H9 (cell line): ENCODE results near the gene EIF6. TPM values are rescaled to one million over a fixed set of nuclear protein-coding genes. Genes with fewer than 3 reads are reported as not detected.

Source experiments
- DNase-seq: peaks from one replicate; pipeline ENCODE4 v3.0.0-alpha.2; 2017
- H2AFZ ChIP-seq: one replicate; pipeline ENCODE4 v1.6.1; 2013; ENCODE audit warnings: mild to moderate bottlenecking, low read length, control low read depth, moderate library complexity
- H2AK5ac ChIP-seq: 2 replicates; pipeline ENCODE4 v1.6.1; 2013; ENCODE audit warnings: low read length, control low read depth, mixed read lengths; ENCODE audit not compliant: insufficient read length
- H2BK120ac ChIP-seq: one replicate; pipeline ENCODE4 v1.6.1; 2013; ENCODE audit warnings: low read depth, mild to moderate bottlenecking, low read length, control low read depth, inconsistent platforms; ENCODE audit not compliant: poor library complexity, severe bottlenecking
- H2BK12ac ChIP-seq: 2 replicates; pipeline ENCODE4 v1.6.1; 2013; ENCODE audit warnings: low read length, control low read depth, mixed read lengths, low read depth; ENCODE audit not compliant: insufficient read length
- H2BK15ac ChIP-seq: 2 replicates; pipeline ENCODE4 v1.6.1; 2013; ENCODE audit warnings: low read depth, low read length, control low read depth
- H2BK20ac ChIP-seq: one replicate; pipeline ENCODE4 v1.6.1; 2013; ENCODE audit warnings: low read depth, mild to moderate bottlenecking, low read length, control low read depth, inconsistent platforms; ENCODE audit not compliant: poor library complexity, severe bottlenecking
- H2BK5ac ChIP-seq: 2 replicates; pipeline ENCODE4 v1.6.1; 2013; ENCODE audit warnings: low read length, control low read depth, mixed read lengths; ENCODE audit not compliant: insufficient read length
- H3K14ac ChIP-seq: 2 replicates; pipeline ENCODE4 v1.6.1; 2013; ENCODE audit warnings: low read length, control low read depth; ENCODE audit not compliant: insufficient read depth
- H3K18ac ChIP-seq: 2 replicates; pipeline ENCODE4 v1.6.1; 2013; ENCODE audit warnings: low read depth, mild to moderate bottlenecking, mixed read lengths, low read length, control low read depth; ENCODE audit not compliant: insufficient read length
- H3K23ac ChIP-seq: 2 replicates; pipeline ENCODE4 v1.6.1; 2013; ENCODE audit warnings: low read length, control low read depth, mixed read lengths, low read depth; ENCODE audit not compliant: insufficient read length
- H3K23me2 ChIP-seq: 2 replicates; pipeline ENCODE4 v1.6.1; 2013; ENCODE audit warnings: low read depth, mild to moderate bottlenecking, mixed read lengths, low read length, control low read depth; ENCODE audit not compliant: insufficient read length, poor library complexity, severe bottlenecking
- H3K27ac ChIP-seq: 2 replicates; pipeline ENCODE4 v1.5.1; 2013; ENCODE audit warnings: low read length, control low read depth, mixed read lengths, low read depth; ENCODE audit not compliant: insufficient read length
- H3K27me3 ChIP-seq: 2 replicates; pipeline ENCODE4 v1.6.1; 2013; ENCODE audit warnings: low read length, control low read depth, inconsistent platforms; ENCODE audit not compliant: insufficient read depth
- H3K4ac ChIP-seq: 2 replicates; pipeline ENCODE4 v1.6.1; 2013; ENCODE audit warnings: low read depth, mild to moderate bottlenecking, control low read depth, inconsistent platforms, low read length, moderate library complexity
- H3K4me1 ChIP-seq: 2 replicates; pipeline ENCODE4 v1.6.1; 2013; ENCODE audit warnings: low read length, control low read depth, inconsistent platforms; ENCODE audit not compliant: insufficient read depth
- H3K4me2 ChIP-seq: 2 replicates; pipeline ENCODE4 v1.6.1; 2013; ENCODE audit warnings: low read length, control low read depth, mixed read lengths; ENCODE audit not compliant: insufficient read length, insufficient read depth
- H3K56ac ChIP-seq: 2 replicates; pipeline ENCODE4 v1.6.1; 2013; ENCODE audit warnings: low read depth, mild to moderate bottlenecking, mixed read lengths, low read length, control low read depth; ENCODE audit not compliant: insufficient read length
- H3K79me1 ChIP-seq: 2 replicates; pipeline ENCODE4 v1.6.1; 2013; ENCODE audit warnings: low read depth, mild to moderate bottlenecking, moderate library complexity, low read length, control low read depth, inconsistent platforms; ENCODE audit not compliant: insufficient read depth, poor library complexity, severe bottlenecking
- H3K79me2 ChIP-seq: 2 replicates; pipeline ENCODE4 v1.6.1; 2013; ENCODE audit warnings: low read length, control low read depth, inconsistent platforms; ENCODE audit not compliant: insufficient read depth
- H3K9ac ChIP-seq: 2 replicates; pipeline ENCODE4 v1.6.1; 2013; ENCODE audit warnings: low read length, control low read depth, mixed read lengths; ENCODE audit not compliant: insufficient read length; ENCODE audit errors: extremely low read depth
- H3K9me3 ChIP-seq: one replicate; pipeline ENCODE4 v1.6.1; 2013; ENCODE audit warnings: low read depth, low read length, inconsistent platforms; ENCODE audit not compliant: control insufficient read depth
- H3T11ph ChIP-seq: one replicate; pipeline ENCODE4 v1.6.1; 2013; ENCODE audit warnings: mild to moderate bottlenecking, low read length, control low read depth, inconsistent platforms
- H4K20me1 ChIP-seq: one replicate; pipeline ENCODE4 v1.6.1; 2013; ENCODE audit not compliant: control insufficient read depth, insufficient read length, insufficient read depth
- H4K5ac ChIP-seq: 2 replicates; pipeline ENCODE4 v1.6.1; 2013; ENCODE audit warnings: low read depth, mild to moderate bottlenecking, mixed read lengths, low read length, control low read depth; ENCODE audit not compliant: insufficient read length
- H4K8ac ChIP-seq: replicated peaks from 2 replicates; pipeline ENCODE4 v1.6.1; 2013; ENCODE audit warnings: low read length, control low read depth, mixed read lengths, low read depth; ENCODE audit not compliant: insufficient read length
- H4K91ac ChIP-seq: 2 replicates; pipeline ENCODE4 v1.6.1; 2013; ENCODE audit warnings: low read depth, mild to moderate bottlenecking, moderate library complexity, mixed read lengths, low read length, control low read depth; ENCODE audit not compliant: insufficient read length
- H3K27ac Mint-ChIP-seq, 3 experiments: 2 replicates in 2 of 3; 3 replicates in 1 of 3; pipeline ENCODE4 v1.8.0; 2020 to 2021; ENCODE audit warnings: mixed read lengths in 3 of 3, mild to moderate bottlenecking in 1 of 3, moderate library complexity in 1 of 3
- H3K27me3 Mint-ChIP-seq: 2 replicates; pipeline ENCODE4 v1.8.0; 2021; ENCODE audit warnings: low read depth, mild to moderate bottlenecking, moderate library complexity, mixed read lengths
- H3K36me3 Mint-ChIP-seq, 3 experiments: 2 replicates in 2 of 3; 3 replicates in 1 of 3; pipeline ENCODE4 v1.8.0; 2020 to 2021; ENCODE audit warnings: low read depth in 3 of 3, mixed read lengths in 3 of 3; ENCODE audit not compliant: insufficient read depth in 1 of 3
- H3K4me1 Mint-ChIP-seq, 2 experiments: 2 replicates each; pipeline ENCODE4 v1.8.0; 2020; ENCODE audit warnings: mixed read lengths in 2 of 2
- H3K4me3 Mint-ChIP-seq, 2 experiments: 2 replicates in 1 of 2; 3 replicates in 1 of 2; pipeline ENCODE4 v1.8.0; 2020 to 2021; ENCODE audit warnings: mild to moderate bottlenecking in 2 of 2, mixed read lengths in 2 of 2, moderate library complexity in 1 of 2
- H3K9me3 Mint-ChIP-seq, 2 experiments: 2 replicates in 1 of 2; 3 replicates in 1 of 2; pipeline ENCODE4 v1.8.0; 2020; ENCODE audit warnings: mild to moderate bottlenecking in 2 of 2, mixed read lengths in 2 of 2, moderate library complexity in 1 of 2
- WGBS: extraction: QIAGEN DNeasy Blood & Tissue Kit; methylation state at CpG from one replicate; pipeline ENCODE4 v1.1.7; 2013; ENCODE audit warnings: missing lambda C conversion rate, low lambda C conversion rate, mixed read lengths; ENCODE audit not compliant: insufficient read length; ENCODE audit errors: extremely low coverage; 5-methylcytosine and 5-hydroxymethylcytosine counted together
- total RNA-seq: library from RNA; stranded (reverse); gene quantifications from 2 replicates; pipeline ENCODE4 v1.2.1, GENCODE V29; 2021
- TF ChIP-seq, protein P1 (sequence below): fragments of 200-600 bp; sonication (generic); conservative IDR thresholded peaks from 3 replicates; pipeline ENCODE4 v1.8.0; 2021; ENCODE audit warnings: antibody characterized with exemption, mild to moderate bottlenecking

Gene EIF6
- total RNA-seq, 1 experiment from 2014 or later: 150 TPM

GRCh38 chr20:35297740-35298139 is 13.2 kb upstream of the EIF6 start:
- H2BK12ac ChIP-seq: no peak overlapping the region
- no CpG with 5 or more reads among the region's 14 CpGs for WGBS
- no peak overlapping the region for H3K4me2 ChIP-seq
- no peaks in the 10 kb centered on the region for H3K9me3 ChIP-seq
- H2BK15ac ChIP-seq: no peak overlapping the region
- no peaks in the 10 kb centered on the region for H3K36me3 Mint-ChIP-seq
- H4K8ac ChIP-seq: no peak overlapping the region
- H3K27me3 Mint-ChIP-seq: peaks cover 12% of the 10 kb centered on the region
- H3T11ph ChIP-seq: no peak overlapping the region
- no peak overlapping the region for H3K18ac ChIP-seq
- H3K27ac ChIP-seq: no peak overlapping the region
- no peaks in the 10 kb centered on the region; a peak in 1 of 5 replicates for H3K9me3 Mint-ChIP-seq
- H2BK5ac ChIP-seq: no peak overlapping the region
- no peaks in the 10 kb centered on the region; the same call in 1 of the 2 replicates for H3K4me1 ChIP-seq
- no peak overlapping the region for H2AK5ac ChIP-seq
- no peak overlapping the region for H3K23ac ChIP-seq
- H3K4me3 Mint-ChIP-seq: no peak overlapping the region
- no peak overlapping the region for H2AFZ ChIP-seq
- no peak overlapping the region for H3K27ac Mint-ChIP-seq
- no peaks in the 10 kb centered on the region for H3K79me2 ChIP-seq
- no peak overlapping the region for H4K5ac ChIP-seq
- H3K23me2 ChIP-seq: no peaks in the 10 kb centered on the region
- no peak overlapping the region for H3K9ac ChIP-seq
- H2BK120ac ChIP-seq: no peak overlapping the region
- H3K79me1 ChIP-seq: no peaks in the 10 kb centered on the region
- peaks cover 4 to 5% of the 10 kb centered on the region in 2 experiments; a peak in 3 of 4 replicates for H3K4me1 Mint-ChIP-seq
- H3K4ac ChIP-seq: no peak overlapping the region
- no peak overlapping the region for H4K91ac ChIP-seq
- H4K20me1 ChIP-seq: no peaks in the 10 kb centered on the region
- no peaks in the 10 kb centered on the region for H3K27me3 ChIP-seq
- H3K14ac ChIP-seq: no peak overlapping the region
- no peak overlapping the region for H3K56ac ChIP-seq
- no peak overlapping the region for H2BK20ac ChIP-seq
- TF ChIP-seq, protein P1, sequence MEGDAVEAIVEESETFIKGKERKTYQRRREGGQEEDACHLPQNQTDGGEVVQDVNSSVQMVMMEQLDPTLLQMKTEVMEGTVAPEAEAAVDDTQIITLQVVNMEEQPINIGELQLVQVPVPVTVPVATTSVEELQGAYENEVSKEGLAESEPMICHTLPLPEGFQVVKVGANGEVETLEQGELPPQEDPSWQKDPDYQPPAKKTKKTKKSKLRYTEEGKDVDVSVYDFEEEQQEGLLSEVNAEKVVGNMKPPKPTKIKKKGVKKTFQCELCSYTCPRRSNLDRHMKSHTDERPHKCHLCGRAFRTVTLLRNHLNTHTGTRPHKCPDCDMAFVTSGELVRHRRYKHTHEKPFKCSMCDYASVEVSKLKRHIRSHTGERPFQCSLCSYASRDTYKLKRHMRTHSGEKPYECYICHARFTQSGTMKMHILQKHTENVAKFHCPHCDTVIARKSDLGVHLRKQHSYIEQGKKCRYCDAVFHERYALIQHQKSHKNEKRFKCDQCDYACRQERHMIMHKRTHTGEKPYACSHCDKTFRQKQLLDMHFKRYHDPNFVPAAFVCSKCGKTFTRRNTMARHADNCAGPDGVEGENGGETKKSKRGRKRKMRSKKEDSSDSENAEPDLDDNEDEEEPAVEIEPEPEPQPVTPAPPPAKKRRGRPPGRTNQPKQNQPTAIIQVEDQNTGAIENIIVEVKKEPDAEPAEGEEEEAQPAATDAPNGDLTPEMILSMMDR: no peak
- DNase-seq: no peak
